GM19467 (cell line): ENCODE measurements around the gene ITPK1.

Experiments
- ATAC-seq: cut with Tn5 transposase; IDR thresholded peaks from one replicate; pipeline ENCODE4 v1.9.1; 2021; ENCODE audit warnings: mild to moderate bottlenecking, moderate library complexity; ENCODE audit not compliant: unreplicated experiment

The ITPK1 gene

GRCh38 chr14:93030761-93031160 is 85.0 kb downstream of the ITPK1 start:
- ATAC-seq, result no peak

GRCh38 chr14:93029911-93030508 is 85.7 kb downstream of the ITPK1 start:
- ATAC-seq, result no peak

GRCh38 chr14:93029417-93029816 is 86.3 kb downstream of the ITPK1 start:
- no peak for ATAC-seq

- no peak for ATAC-seq
Observed at GRCh38 chr14:93028724-93029076, 87.0 kb downstream of the ITPK1 start.

- ATAC-seq, result no peak
Observed at GRCh38 chr14:93027810-93028723, 87.7 kb downstream of the ITPK1 start.

GRCh38 chr14:93026339-93026738 is 89.4 kb downstream of the ITPK1 start:
- ATAC-seq, result no peak

- ATAC-seq, result no peak
Observed at GRCh38 chr14:93025055-93025454, 90.7 kb downstream of the ITPK1 start.

- ATAC-seq, result no peak
Observed at GRCh38 chr14:93024493-93024892, 91.2 kb downstream of the ITPK1 start.

GRCh38 chr14:93023802-93024434 is 91.8 kb downstream of the ITPK1 start:
- ATAC-seq, result no peak

- no peak for ATAC-seq
Observed at GRCh38 chr14:93023039-93023438, 92.7 kb downstream of the ITPK1 start.

GRCh38 chr14:93019970-93020369 is 95.8 kb downstream of the ITPK1 start:
- ATAC-seq, result no peak

GRCh38 chr14:93019367-93019843 is 96.3 kb downstream of the ITPK1 start:
- no peak for ATAC-seq

- no peak for ATAC-seq
Observed at GRCh38 chr14:93018366-93018765, 97.4 kb downstream of the ITPK1 start.

GRCh38 chr14:93017898-93018297 is 97.8 kb downstream of the ITPK1 start:
- ATAC-seq, result no peak

- ATAC-seq, result no peak
Observed at GRCh38 chr14:93017301-93017797, 98.4 kb downstream of the ITPK1 start.

- no peak for ATAC-seq
Observed at GRCh38 chr14:93016275-93016845, 99.4 kb downstream of the ITPK1 start.

GRCh38 chr14:93015505-93015904 is 100.2 kb downstream of the ITPK1 start:
- ATAC-seq, result no peak

- no peak for ATAC-seq
Observed at GRCh38 chr14:93015064-93015463, 100.7 kb downstream of the ITPK1 start.

- ATAC-seq, result no peak
Observed at GRCh38 chr14:93014058-93015023, 101.4 kb downstream of the ITPK1 start.
